LNCaP clone FGC (cell line): Measurements from ENCODE around the gene ATP8A2.

ENCODE experiments used
- DNase-seq: peaks from one replicate; pipeline ENCODE4 v3.0.0-alpha.2; 2011; ENCODE audit warnings: low read depth
- H3K4me3 ChIP-seq: 2 replicates; pipeline ENCODE4 v1.5.1; 2011; ENCODE audit warnings: mild to moderate bottlenecking, low read depth, low read length, control low read depth
- TF ChIP-seq, protein P1 (sequence below): IDR thresholded peaks from 2 replicates; pipeline ENCODE4 v1.5.1; 2012; ENCODE audit warnings: mild to moderate bottlenecking; ENCODE audit not compliant: control insufficient read depth, insufficient read depth; ENCODE audit errors: extremely low read depth

ATP8A2 gene

DNA sequence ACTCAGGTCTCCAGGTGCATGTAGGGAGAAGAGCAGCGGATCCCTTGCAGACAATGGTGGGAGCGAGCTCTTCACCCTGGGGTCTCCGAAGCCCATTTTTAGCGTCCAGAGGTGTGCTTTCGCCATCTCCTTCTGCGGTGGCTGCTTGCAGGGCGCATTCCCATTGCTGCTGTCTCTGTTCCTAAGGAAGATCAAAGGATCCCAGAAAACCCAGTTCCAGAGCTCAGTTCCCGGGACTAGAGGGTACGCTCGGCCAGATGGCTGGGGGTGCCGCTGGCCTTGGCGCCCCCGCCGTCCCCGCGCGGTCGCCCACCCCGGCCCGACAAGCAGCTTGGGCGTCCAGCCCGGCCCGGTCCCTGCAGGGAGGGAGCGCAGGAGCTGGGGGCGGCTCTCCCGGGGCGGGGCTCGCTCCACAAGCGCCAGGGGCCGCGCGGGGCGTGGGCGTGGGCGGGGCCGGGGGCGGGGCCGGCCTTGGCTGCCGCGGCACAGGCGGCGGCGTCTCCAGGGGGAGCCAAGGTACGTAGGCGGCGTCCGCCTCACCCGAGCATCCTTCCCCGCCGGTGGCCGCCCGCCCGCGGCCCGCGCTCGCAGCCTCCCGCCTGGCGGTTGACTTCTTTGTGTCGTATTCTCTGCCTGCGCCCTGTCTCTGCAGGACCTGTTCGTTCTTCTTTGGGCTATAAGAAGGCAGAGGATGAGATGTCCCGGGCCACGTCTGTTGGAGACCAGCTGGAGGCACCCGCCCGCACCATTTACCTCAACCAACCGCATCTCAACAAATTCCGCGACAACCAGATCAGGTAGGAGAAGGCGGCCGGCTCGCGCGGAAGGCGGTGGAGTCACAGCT, 96.8 kb downstream of the ATP8A2 start:
- no peak for DNase-seq
- no peak overlapping the region for H3K4me3 ChIP-seq
- TF ChIP-seq, protein P1, sequence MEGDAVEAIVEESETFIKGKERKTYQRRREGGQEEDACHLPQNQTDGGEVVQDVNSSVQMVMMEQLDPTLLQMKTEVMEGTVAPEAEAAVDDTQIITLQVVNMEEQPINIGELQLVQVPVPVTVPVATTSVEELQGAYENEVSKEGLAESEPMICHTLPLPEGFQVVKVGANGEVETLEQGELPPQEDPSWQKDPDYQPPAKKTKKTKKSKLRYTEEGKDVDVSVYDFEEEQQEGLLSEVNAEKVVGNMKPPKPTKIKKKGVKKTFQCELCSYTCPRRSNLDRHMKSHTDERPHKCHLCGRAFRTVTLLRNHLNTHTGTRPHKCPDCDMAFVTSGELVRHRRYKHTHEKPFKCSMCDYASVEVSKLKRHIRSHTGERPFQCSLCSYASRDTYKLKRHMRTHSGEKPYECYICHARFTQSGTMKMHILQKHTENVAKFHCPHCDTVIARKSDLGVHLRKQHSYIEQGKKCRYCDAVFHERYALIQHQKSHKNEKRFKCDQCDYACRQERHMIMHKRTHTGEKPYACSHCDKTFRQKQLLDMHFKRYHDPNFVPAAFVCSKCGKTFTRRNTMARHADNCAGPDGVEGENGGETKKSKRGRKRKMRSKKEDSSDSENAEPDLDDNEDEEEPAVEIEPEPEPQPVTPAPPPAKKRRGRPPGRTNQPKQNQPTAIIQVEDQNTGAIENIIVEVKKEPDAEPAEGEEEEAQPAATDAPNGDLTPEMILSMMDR: no peak

DNA sequence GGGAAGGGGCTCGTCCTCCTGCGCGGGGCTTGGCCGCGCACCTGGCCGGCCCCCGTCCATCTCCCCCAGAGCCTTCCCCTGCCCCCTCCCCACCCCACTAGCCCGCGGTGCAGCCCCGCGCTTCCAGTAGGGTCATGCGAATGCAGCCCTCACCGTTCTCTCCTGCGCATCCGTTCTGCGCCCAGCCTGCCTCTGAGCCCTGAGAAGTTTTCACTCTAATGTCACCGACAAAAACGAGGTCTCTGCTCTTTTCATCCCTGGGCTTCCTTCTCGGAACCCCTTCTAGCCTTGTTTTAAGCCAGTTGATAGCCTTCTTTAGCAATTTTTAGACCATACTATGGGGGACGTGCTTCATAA, 97.4 kb downstream of the ATP8A2 start:
- no peak for DNase-seq
- H3K4me3 ChIP-seq: no peak overlapping the region
- TF ChIP-seq, protein P1: no peak

DNA sequence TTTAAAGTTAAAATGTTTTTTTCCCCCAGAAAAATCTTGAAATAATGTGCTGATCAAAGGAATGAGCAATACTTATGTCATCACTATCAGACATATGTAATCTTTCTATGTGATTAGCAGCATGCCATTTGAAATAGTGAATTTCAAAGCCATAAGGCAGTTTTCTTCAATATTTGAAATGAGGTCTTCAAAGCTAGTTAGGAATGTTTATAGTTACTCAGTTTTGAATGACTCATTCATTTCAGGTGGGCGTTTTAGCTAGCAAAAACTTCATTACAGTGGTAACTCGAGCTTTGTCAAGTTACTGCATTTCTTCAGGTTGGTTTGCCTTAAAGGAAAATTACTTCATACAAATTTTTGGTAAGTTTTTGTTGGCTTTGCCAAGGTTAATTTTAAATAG, 102.1 kb downstream of the ATP8A2 start:
- TF ChIP-seq, protein P1: no peak
- no peak for DNase-seq
- H3K4me3 ChIP-seq: no peak overlapping the region

DNA sequence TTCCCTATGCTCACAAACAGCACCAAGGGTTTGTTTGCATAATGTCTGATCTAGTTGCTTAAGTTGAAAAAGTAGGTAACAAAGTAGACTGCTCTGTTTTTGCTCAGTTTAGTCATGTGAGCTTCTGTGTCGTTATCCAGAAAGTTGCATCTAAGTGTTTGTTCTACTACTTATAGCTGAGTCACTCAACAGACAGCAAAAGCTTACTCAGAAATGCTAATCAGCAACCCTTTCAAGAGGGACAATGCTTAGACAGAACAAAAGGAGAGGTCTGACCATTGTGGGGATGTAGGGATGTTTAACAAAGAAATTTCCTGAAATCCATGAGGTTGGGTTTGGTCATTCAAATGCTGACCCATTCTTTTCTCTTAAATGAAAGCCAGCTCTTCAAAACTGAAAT, 106.4 kb downstream of the ATP8A2 start:
- DNase-seq: no peak

DNA sequence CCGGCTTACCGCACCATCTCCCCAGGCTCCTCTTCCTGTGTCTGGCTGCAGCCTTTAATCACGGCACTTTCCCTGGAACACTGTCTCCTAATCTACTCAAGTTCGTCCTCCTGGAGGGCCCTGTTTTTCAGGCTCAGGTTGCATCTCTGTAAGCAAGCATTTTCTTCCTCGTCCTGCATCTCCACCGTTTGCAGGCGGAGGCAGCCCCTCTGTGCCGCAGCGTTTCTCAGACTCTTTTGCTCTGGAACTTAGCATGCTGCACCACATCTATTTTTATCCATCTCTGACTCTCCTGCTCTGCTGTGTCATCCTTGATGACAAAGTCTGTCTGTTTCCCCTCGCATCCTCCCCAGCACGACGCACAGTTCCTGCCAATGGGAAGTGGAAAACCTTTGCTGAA, 117.5 kb downstream of the ATP8A2 start:
- H3K4me3 ChIP-seq: no peak overlapping the region
- TF ChIP-seq, protein P1: no peak
- DNase-seq: no peak

More for the DNA sequence above, 106.4 kb downstream of the ATP8A2 start:
- TF ChIP-seq, protein P1: no peak
- H3K4me3 ChIP-seq: no peak overlapping the region

DNA sequence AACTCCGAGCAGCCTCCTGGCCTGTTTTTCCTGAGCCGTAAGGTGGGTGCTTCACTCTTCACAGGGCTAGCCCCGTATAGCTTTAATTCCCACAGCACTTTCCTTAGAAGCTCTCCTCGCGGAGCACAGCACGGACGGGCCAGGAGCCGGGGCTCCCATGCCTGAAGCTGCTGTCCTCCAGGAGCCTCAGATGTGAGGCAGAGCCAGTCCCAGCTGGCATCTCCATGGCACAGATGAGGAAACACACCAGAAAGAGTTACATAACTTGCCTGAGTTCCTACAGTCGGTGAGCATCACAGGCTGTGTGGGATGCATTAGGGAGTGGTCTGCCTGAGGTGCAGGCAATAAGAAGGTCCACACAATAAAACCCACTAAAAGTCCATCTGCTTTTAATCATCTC, 118.5 kb downstream of the ATP8A2 start:
- no peak overlapping the region for H3K4me3 ChIP-seq
- DNase-seq: no peak
- TF ChIP-seq, protein P1: no peak
